Hepatocyte (in vitro differentiated cells): ENCODE data around the gene NUP50. TPM values are rescaled to one million over a fixed set of nuclear protein-coding genes. Genes with fewer than 3 reads are reported as not detected.

Experiments used
- DNase-seq: peaks from one replicate; pipeline ENCODE4 v3.0.0-alpha.2; 2016; ENCODE audit warnings: low spot score
- H2AFZ ChIP-seq: fragments of 200-600 bp; sonication (generic); 2 replicates; pipeline ENCODE4 v1.6.0; 2016; ENCODE audit warnings: antibody characterized with exemption, mild to moderate bottlenecking
- H3K27ac ChIP-seq: fragments of 200-600 bp; sonication (generic); 2 replicates; pipeline ENCODE4 v1.5.1; 2016; ENCODE audit warnings: mild to moderate bottlenecking
- H3K27me3 ChIP-seq: fragments of 200-600 bp; sonication (generic); 2 replicates; pipeline ENCODE4 v1.6.1; 2016
- H3K36me3 ChIP-seq: fragments of 200-600 bp; sonication (generic); replicated peaks from 2 replicates; pipeline ENCODE4 v1.5.1; 2016; ENCODE audit warnings: low read depth; ENCODE audit not compliant: insufficient read depth
- H3K4me1 ChIP-seq: fragments of 200-600 bp; sonication (generic); 2 replicates; pipeline ENCODE4 v1.5.1; 2016; ENCODE audit warnings: mild to moderate bottlenecking, moderate library complexity; ENCODE audit not compliant: insufficient read depth
- H3K4me2 ChIP-seq: fragments of 200-600 bp; sonication (generic); 2 replicates; pipeline ENCODE4 v1.6.0; 2016
- H3K4me3 ChIP-seq: fragments of 200-600 bp; sonication (generic); 2 replicates; pipeline ENCODE4 v1.5.1; 2016; ENCODE audit warnings: mild to moderate bottlenecking
- H3K79me2 ChIP-seq: fragments of 200-600 bp; sonication (generic); 2 replicates; pipeline ENCODE4 v1.6.0; 2017; ENCODE audit warnings: mild to moderate bottlenecking
- H3K9me2 ChIP-seq: fragments of 200-600 bp; sonication (generic); replicated peaks from 2 replicates; pipeline ENCODE4 v1.6.0; 2017; ENCODE audit warnings: mild to moderate bottlenecking; ENCODE audit not compliant: insufficient read depth
- H3K9me3 ChIP-seq: fragments of 200-600 bp; sonication (generic); 2 replicates; pipeline ENCODE4 v1.5.1; 2016; ENCODE audit warnings: low read depth, mild to moderate bottlenecking
- H4K20me1 ChIP-seq: fragments of 200-600 bp; sonication (generic); 2 replicates; pipeline ENCODE4 v1.6.0; 2016; ENCODE audit warnings: mild to moderate bottlenecking; ENCODE audit not compliant: insufficient read depth, poor library complexity, severe bottlenecking
- EZH2 ChIP-seq: fragments of 200-600 bp; sonication (generic); IDR thresholded peaks from 2 replicates; pipeline ENCODE4 v1.6.1; 2016; ENCODE audit warnings: antibody characterized with exemption, mild to moderate bottlenecking, borderline replicate concordance
- EZH2phosphoT487 ChIP-seq: fragments of 200-600 bp; sonication (generic); IDR thresholded peaks from one replicate; pipeline ENCODE4 v1.6.1; 2018; ENCODE audit warnings: antibody characterized with exemption, mild to moderate bottlenecking, low read depth, moderate library complexity; ENCODE audit not compliant: unreplicated experiment, severe bottlenecking
- WGBS: methylation state at CpG from one replicate; pipeline ENCODE4 v1.1.6; 2016; ENCODE audit warnings: low lambda C conversion rate; ENCODE audit errors: missing lambda C conversion rate; 5-methylcytosine and 5-hydroxymethylcytosine counted together
- polyA plus RNA-seq: library from polyadenylated mRNA; unstranded; fragments of >200 nt; fragmentation: Nextera tagmentation; extraction: Ambion mirVana; gene quantifications from 2 replicates; pipeline ENCODE4 v1.2.1, GENCODE V29; 2016
- total RNA-seq: library from RNA; depleted of rRNA; stranded (reverse); fragments of >200 nt; gene quantifications from 2 replicates; pipeline ENCODE4 v1.2.3, GENCODE V29; 2014
- TF ChIP-seq, protein P1 (sequence below): fragments of 200-600 bp; sonication (generic); IDR thresholded peaks from 2 replicates; pipeline ENCODE4 v1.5.1; 2016; ENCODE audit warnings: antibody characterized with exemption, mild to moderate bottlenecking; ENCODE audit not compliant: poor library complexity

The NUP50 gene
- total and polyA plus RNA-seq, 2 experiments from 2014 or later, result 16.0 to 43.8 TPM

- Histone ChIP-seq H3K27ac (no peak overlapping the region), H4K20me1 (peaks cover 11% of the 10 kb centered on the region), H2AFZ (no peak overlapping the region), H3K9me3 (no peaks in the 10 kb centered on the region), H3K4me3 (no peak overlapping the region), H3K36me3 (no peaks in the 10 kb centered on the region), H3K4me1 (no peaks in the 10 kb centered on the region), H3K79me2 (peaks cover 33% of the 10 kb centered on the region), H3K4me2 (no peak overlapping the region), H3K9me2 (no peaks in the 10 kb centered on the region), H3K27me3 (no peaks in the 10 kb centered on the region)
- DNase-seq, result no peak
- WGBS, result 95% methylated on average over 2 of the region's 2 CpGs
- no peak for TF ChIP-seq EZH2
- TF ChIP-seq EZH2phosphoT487, result no peak
- TF ChIP-seq, protein P1, sequence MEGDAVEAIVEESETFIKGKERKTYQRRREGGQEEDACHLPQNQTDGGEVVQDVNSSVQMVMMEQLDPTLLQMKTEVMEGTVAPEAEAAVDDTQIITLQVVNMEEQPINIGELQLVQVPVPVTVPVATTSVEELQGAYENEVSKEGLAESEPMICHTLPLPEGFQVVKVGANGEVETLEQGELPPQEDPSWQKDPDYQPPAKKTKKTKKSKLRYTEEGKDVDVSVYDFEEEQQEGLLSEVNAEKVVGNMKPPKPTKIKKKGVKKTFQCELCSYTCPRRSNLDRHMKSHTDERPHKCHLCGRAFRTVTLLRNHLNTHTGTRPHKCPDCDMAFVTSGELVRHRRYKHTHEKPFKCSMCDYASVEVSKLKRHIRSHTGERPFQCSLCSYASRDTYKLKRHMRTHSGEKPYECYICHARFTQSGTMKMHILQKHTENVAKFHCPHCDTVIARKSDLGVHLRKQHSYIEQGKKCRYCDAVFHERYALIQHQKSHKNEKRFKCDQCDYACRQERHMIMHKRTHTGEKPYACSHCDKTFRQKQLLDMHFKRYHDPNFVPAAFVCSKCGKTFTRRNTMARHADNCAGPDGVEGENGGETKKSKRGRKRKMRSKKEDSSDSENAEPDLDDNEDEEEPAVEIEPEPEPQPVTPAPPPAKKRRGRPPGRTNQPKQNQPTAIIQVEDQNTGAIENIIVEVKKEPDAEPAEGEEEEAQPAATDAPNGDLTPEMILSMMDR, result no peak
Measured at GRCh38 chr22:45181766-45182165, 18.0 kb downstream of the NUP50 start.

DNA sequence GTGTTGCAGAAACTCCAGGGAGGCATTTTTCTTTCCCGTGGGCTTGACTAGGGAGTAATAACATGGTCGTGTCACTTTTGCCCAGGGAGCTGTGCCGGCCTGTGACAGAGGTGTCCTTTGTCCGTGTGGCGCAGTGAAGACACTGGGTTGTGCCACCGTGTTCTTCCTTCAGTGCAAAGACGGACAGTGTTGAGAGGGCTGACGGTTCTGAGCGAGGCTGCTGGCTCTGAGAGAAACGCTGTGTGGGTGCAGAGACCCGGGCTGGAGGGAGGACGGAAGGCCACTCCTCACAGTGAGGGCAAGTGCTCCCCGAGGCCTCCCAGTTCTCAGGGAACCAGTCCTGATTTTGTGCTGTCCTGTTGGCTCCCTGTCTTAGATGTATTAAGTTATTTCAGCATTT lies 20.2 kb downstream of the NUP50 start:
- DNase-seq, result no peak
- H2AFZ ChIP-seq, result no peak overlapping the region
- H4K20me1 ChIP-seq, result peaks cover 11% of the 10 kb centered on the region
- H3K79me2 ChIP-seq, result peaks cover 24% of the 10 kb centered on the region
- no peaks in the 10 kb centered on the region for H3K27me3 ChIP-seq
- no peak for TF ChIP-seq EZH2phosphoT487
- TF ChIP-seq EZH2, result no peak
- TF ChIP-seq, protein P1, result no peak
- no peak overlapping the region for H3K4me2 ChIP-seq
- no peaks in the 10 kb centered on the region for H3K9me3 ChIP-seq
- H3K4me3 ChIP-seq, result no peak overlapping the region
- H3K27ac ChIP-seq, result no peak overlapping the region
- WGBS, result 96% methylated on average over 13 of the region's 13 CpGs
- no peaks in the 10 kb centered on the region for H3K36me3 ChIP-seq
- peaks cover 5% of the 10 kb centered on the region for H3K4me1 ChIP-seq
- no peaks in the 10 kb centered on the region for H3K9me2 ChIP-seq

DNA sequence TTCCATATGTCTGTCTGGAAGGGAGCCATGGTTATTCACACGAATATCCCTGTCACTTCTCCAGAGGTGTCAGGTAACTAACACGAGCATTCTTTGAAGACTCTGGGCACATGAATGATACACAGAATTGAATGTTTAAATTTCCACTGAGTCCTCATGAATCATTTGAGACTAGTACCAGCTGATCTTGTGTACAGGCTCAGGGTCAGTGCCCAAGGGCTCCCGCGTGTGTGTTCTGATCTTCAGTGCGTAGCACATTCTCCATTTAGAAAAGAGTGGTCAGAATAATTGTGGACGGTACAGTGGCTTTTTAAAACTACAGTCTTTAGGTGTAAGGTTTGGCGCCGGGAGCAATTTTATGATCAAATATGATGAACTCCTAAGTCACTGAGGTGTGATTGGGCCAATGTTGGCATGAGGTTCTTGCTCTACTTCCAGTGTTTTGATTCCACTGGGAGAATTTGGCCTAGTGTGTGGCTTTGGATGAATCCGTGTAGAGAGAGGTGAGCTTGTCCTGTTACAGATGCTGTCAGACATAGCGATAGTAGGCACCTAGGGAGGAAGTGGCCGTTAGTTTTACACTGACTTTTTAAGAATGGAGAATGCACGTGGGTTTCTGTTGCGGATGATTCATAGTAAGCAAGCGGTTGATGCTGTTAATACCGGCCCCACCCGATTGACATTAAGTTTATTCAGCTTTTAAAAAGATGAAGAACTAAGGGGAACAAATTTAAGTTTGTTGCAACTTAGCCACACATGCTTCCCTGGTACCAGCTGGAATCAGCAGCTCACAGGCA lies 22.2 kb downstream of the NUP50 start:
- Histone ChIP-seq H3K36me3 (no peaks in the 10 kb centered on the region), H4K20me1 (no peaks in the 10 kb centered on the region), H3K27me3 (no peaks in the 10 kb centered on the region), H3K27ac (no peak overlapping the region), H2AFZ (no peak overlapping the region), H3K9me3 (no peaks in the 10 kb centered on the region), H3K4me1 (peaks cover 12% of the 10 kb centered on the region), H3K4me2 (no peak overlapping the region), H3K9me2 (no peaks in the 10 kb centered on the region), H3K79me2 (peaks cover 12% of the 10 kb centered on the region), H3K4me3 (no peak overlapping the region)
- no peak for DNase-seq
- TF ChIP-seq EZH2phosphoT487 (no peak), EZH2 (no peak)
- TF ChIP-seq, protein P1, result no peak
- 95% methylated on average over 16 of the region's 16 CpGs for WGBS
